HFFc6 (cell line): Measurements from ENCODE around the gene OLR1. TPM values are rescaled to one million over a fixed set of nuclear protein-coding genes. Genes with fewer than 3 reads are reported as not detected.

Experiments
- DNase-seq: peaks from one replicate; pipeline ENCODE4 v3.0.0-alpha.2; 2018
- H3K27ac Mint-ChIP-seq: 2 replicates; pipeline ENCODE4 v1.8.0; 2020; ENCODE audit warnings: mild to moderate bottlenecking, mixed read lengths
- H3K27me3 Mint-ChIP-seq: 2 replicates; pipeline ENCODE4 v1.8.0; 2021; ENCODE audit warnings: mild to moderate bottlenecking, moderate library complexity, mixed read lengths; ENCODE audit not compliant: insufficient read depth
- H3K36me3 Mint-ChIP-seq: 2 replicates; pipeline ENCODE4 v1.8.0; 2021; ENCODE audit warnings: low read depth, mixed read lengths
- H3K4me1 Mint-ChIP-seq: 2 replicates; pipeline ENCODE4 v1.8.0; 2020; ENCODE audit warnings: low read depth, mixed read lengths
- H3K4me3 Mint-ChIP-seq: 2 replicates; pipeline ENCODE4 v1.8.0; 2020; ENCODE audit warnings: mild to moderate bottlenecking, moderate library complexity, mixed read lengths
- H3K9me3 Mint-ChIP-seq: 2 replicates; pipeline ENCODE4 v1.8.0; 2020; ENCODE audit warnings: mild to moderate bottlenecking, mixed read lengths
- total RNA-seq, 6 experiments: library from RNA; stranded (reverse); fragmentation: NEBNext Ultra II Directional; extraction: Animal tissue kit (Norgen Biotek cat#: 25700); gene quantifications; 2 replicates in 1 of 6; 3 replicates in 5 of 6; pipeline ENCODE4 v1.2.3, GENCODE V29; 2021
- TF ChIP-seq, protein P1 (sequence below): fragments of 200-600 bp; sonication (generic); IDR thresholded peaks from 2 replicates; pipeline ENCODE4 v1.5.0; 2021; ENCODE audit warnings: antibody characterized with exemption, mild to moderate bottlenecking

The OLR1 gene
- total RNA-seq, 6 experiments from 2014 or later, result 30.3 to 53.6 (median 40.0) TPM

DNA sequence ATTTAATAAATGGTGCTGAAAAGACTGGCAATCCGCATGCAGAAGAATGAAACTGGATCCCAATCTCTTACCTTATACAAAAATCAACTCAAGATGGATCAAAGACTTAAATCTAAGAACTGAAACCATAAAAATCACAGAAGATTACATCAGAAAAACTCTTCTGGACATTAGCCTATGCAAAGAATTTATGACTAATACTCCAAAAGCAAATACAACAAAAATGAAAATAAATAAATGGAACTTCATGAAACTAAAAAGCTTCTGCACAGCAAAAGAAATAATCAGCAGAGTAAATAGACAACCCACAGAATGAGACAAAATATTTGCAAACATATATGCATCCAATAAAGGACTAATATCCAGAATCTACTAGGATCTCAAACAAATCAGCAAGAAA, 58.9 kb downstream of the OLR1 start:
- H3K27me3 Mint-ChIP-seq, result no peaks in the 10 kb centered on the region
- no peaks in the 10 kb centered on the region for H3K36me3 Mint-ChIP-seq
- H3K27ac Mint-ChIP-seq, result peak overlapping the region; percentile 41
- H3K4me1 Mint-ChIP-seq, result peaks cover 42% of the 10 kb centered on the region
- no peak for DNase-seq
- H3K9me3 Mint-ChIP-seq, result peaks cover 7% of the 10 kb centered on the region; the same call in 1 of the 2 replicates
- TF ChIP-seq, protein P1, sequence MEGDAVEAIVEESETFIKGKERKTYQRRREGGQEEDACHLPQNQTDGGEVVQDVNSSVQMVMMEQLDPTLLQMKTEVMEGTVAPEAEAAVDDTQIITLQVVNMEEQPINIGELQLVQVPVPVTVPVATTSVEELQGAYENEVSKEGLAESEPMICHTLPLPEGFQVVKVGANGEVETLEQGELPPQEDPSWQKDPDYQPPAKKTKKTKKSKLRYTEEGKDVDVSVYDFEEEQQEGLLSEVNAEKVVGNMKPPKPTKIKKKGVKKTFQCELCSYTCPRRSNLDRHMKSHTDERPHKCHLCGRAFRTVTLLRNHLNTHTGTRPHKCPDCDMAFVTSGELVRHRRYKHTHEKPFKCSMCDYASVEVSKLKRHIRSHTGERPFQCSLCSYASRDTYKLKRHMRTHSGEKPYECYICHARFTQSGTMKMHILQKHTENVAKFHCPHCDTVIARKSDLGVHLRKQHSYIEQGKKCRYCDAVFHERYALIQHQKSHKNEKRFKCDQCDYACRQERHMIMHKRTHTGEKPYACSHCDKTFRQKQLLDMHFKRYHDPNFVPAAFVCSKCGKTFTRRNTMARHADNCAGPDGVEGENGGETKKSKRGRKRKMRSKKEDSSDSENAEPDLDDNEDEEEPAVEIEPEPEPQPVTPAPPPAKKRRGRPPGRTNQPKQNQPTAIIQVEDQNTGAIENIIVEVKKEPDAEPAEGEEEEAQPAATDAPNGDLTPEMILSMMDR, result no peak
- H3K4me3 Mint-ChIP-seq, result peak overlapping the region; percentile 63; the same call in 1 of the 2 replicates

DNA sequence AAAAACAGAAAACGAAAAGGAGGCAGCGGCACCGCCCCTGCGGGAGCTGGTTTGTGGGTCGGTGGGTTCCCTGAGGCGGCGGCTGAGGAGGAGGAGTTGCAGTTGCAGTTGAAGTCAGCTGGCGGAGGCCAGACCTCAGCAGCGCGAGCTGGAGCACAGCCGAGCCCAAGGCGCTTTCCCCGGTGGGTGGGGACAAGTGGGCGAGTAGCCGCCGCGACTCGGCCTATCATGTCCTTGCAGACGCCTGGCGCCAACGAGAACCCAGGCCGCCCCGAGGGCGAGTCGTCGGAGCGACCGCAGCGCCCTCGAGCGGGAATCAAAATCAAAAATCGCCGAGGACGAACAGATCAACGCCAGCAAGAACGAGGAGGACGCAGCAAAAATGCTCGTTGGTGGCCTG, 60.5 kb downstream of the OLR1 start:
- DNase-seq, result no peak
- TF ChIP-seq, protein P1, result no peak
- Mint-ChIP-seq H3K36me3 (no peaks in the 10 kb centered on the region), H3K4me3 (no peak overlapping the region), H3K9me3 (peaks cover 7% of the 10 kb centered on the region), H3K27ac (no peak overlapping the region), H3K4me1 (peaks cover 45% of the 10 kb centered on the region), H3K27me3 (no peaks in the 10 kb centered on the region)

DNA sequence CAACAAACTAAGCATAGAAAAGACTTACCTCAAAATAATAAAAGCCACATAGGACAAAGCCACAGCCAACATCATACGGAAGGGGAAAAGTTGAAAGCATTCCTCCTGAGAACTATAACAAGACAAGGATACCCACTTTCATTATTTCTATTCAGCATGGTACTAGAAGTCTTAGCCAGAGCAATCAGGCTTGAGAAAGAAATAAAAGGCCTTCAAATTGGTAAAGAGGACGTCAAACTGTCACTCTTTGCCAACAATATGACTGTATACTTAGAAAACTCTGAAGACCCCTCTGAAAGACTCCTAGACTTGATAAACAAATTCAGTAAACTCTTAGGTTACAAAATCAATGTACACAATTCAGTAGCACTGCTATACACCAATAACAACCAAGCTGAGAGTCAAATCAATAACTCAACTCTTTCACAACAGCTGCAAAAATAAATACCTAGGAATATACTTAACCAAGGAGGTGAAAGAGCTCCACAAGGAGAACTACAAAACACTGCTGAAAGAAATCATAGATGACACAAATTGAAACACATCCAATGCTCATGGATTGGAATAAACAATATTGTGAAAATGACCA, 61.6 kb downstream of the OLR1 start:
- H3K36me3 Mint-ChIP-seq, result no peaks in the 10 kb centered on the region
- H3K4me1 Mint-ChIP-seq, result peaks cover 39% of the 10 kb centered on the region
- DNase-seq, result no peak
- H3K4me3 Mint-ChIP-seq, result no peak overlapping the region
- H3K9me3 Mint-ChIP-seq, result peaks cover 7% of the 10 kb centered on the region
- TF ChIP-seq, protein P1, result no peak
- no peak overlapping the region for H3K27ac Mint-ChIP-seq
- peaks cover 3% of the 10 kb centered on the region for H3K27me3 Mint-ChIP-seq

Other genes with a start within 250 kb of the OLR1 start
- gene CLEC2A, start 239.8 kb downstream of the OLR1 start, total RNA-seq, result not detected
- gene CLEC12A, start 200.7 kb downstream of the OLR1 start, total RNA-seq, result not detected
- gene CLEC1B, start 173.0 kb downstream of the OLR1 start, total RNA-seq, result not detected
- gene CLEC12B, start 161.5 kb downstream of the OLR1 start, total RNA-seq, result under 1 TPM; 0.24 to 0.40 (median 0.36) TPM
- not detected for gene CLEC9A, start 141.4 kb downstream of the OLR1 start, total RNA-seq
- 1 to 10 TPM in 1 of 6 experiments, under 1 TPM in 5; 0.14 to 1.2 (median 0.71) TPM for gene CLEC1A, start 73.1 kb downstream of the OLR1 start, total RNA-seq
- gene CLEC7A, start 41.9 kb downstream of the OLR1 start, total RNA-seq, result not detected
- 1 to 10 TPM in 4 of 6 experiments, under 1 TPM in 2; 0.74 to 2.3 (median 1.1) TPM for gene TMEM52B, start 6.9 kb upstream of the OLR1 start, total RNA-seq
- gene GABARAPL1, start 40.7 kb upstream of the OLR1 start, total RNA-seq, result 100 to 1,000 TPM; 152 to 231 (median 162) TPM
- under 1 TPM; 0.14 to 0.78 (median 0.28) TPM for gene KLRD1, start 135.7 kb upstream of the OLR1 start, total RNA-seq
- not detected for gene KLRK1, start 217.9 kb upstream of the OLR1 start, total RNA-seq
- not detected for gene KLRC4, start 237.6 kb upstream of the OLR1 start, total RNA-seq
- not detected for gene KLRC3, start 248.5 kb upstream of the OLR1 start, total RNA-seq